Neutrophil (primary cell): Measurements from ENCODE around the gene TP53BP1.

ENCODE experiments used
- H3K27ac ChIP-seq: fragments of 200-600 bp; sonication (generic); 2 replicates; pipeline ENCODE4 v1.5.1; 2016; ENCODE audit warnings: mild to moderate bottlenecking, moderate library complexity
- H3K27me3 ChIP-seq: fragments of 200-600 bp; sonication (generic); 2 replicates; pipeline ENCODE4 v1.6.0; 2016; ENCODE audit warnings: mild to moderate bottlenecking
- H3K36me3 ChIP-seq: fragments of 200-600 bp; sonication (generic); 2 replicates; pipeline ENCODE4 v1.5.1; 2017
- H3K4me1 ChIP-seq, 2 experiments: fragments of 200-600 bp in 1 of 2; sonication (generic) in 1 of 2; 1 replicate in 1 of 2; 2 replicates in 1 of 2; pipeline versions ENCODE4 v1.5.1 to v1.6.1; 2013 to 2016; ENCODE audit warnings: low read depth in 1 of 2, low read length in 1 of 2, mild to moderate bottlenecking in 1 of 2, moderate library complexity in 1 of 2; ENCODE audit not compliant: control insufficient read depth in 1 of 2, insufficient read depth in 1 of 2
- H3K4me3 ChIP-seq, 2 experiments: fragments of 200-600 bp in 1 of 2; sonication (generic) in 1 of 2; 1 replicate in 1 of 2; 2 replicates in 1 of 2; pipeline ENCODE4 v1.5.1; 2013 to 2016; ENCODE audit warnings: low read depth in 1 of 2, low read length in 1 of 2, mild to moderate bottlenecking in 1 of 2, moderate library complexity in 1 of 2
- H3K9me3 ChIP-seq: fragments of 200-600 bp; sonication (generic); 2 replicates; pipeline ENCODE4 v1.5.1; 2016
- CTCF ChIP-seq: fragments of 200-600 bp; sonication (generic); IDR thresholded peaks from 2 replicates; pipeline ENCODE4 v1.5.1; 2016; ENCODE audit warnings: antibody characterized with exemption

TP53BP1 gene

GRCh38 chr15:43360821-43361220 lies 132.1 kb downstream of the TP53BP1 start:
- peaks cover 0 to 7% of the 10 kb centered on the region in 2 experiments for H3K4me1 ChIP-seq
- no peak overlapping the region for H3K27ac ChIP-seq
- peaks cover 14% of the 10 kb centered on the region for H3K9me3 ChIP-seq
- H3K27me3 ChIP-seq, result no peaks in the 10 kb centered on the region
- H3K4me3 ChIP-seq, result no peak overlapping the region
- peaks cover 16% of the 10 kb centered on the region for H3K36me3 ChIP-seq
- no peak for TF ChIP-seq CTCF
